ENCODE measurements around the gene SFXN5. TPM values are rescaled to one million over a fixed set of nuclear protein-coding genes. Genes with fewer than 3 reads are reported as not detected.

The SFXN5 gene
- total RNA-seq, 4 donors from 2014 or later: 5.7 to 11.8 (median 6.7) TPM

- Histone ChIP-seq H3K9me3 (no peaks in the 10 kb centered on the region), H3K27me3 (no peaks in the 10 kb centered on the region), H3K36me3 (peaks cover 0 to 53% of the 10 kb centered on the region in 2 donors), H3K4me3 (no peak overlapping the region), H3K27ac (no peak overlapping the region), H3K4me1 (no peaks in the 10 kb centered on the region)
- 81 to 82% methylated on average over 4 to 6 of the region's 10 CpGs for WGBS, 2 donors (ENCODE audit: low coverage in 1 of 2)
- no peak for ATAC-seq
- no peak for TF ChIP-seq EP300 (IDR thresholded peaks at IDR 0.05)
- no peak for TF ChIP-seq POLR2AphosphoS5 (IDR thresholded peaks at IDR 0.05)
- TF ChIP-seq POLR2A (IDR thresholded peaks at IDR 0.05): no peak
- TF ChIP-seq, protein P1, sequence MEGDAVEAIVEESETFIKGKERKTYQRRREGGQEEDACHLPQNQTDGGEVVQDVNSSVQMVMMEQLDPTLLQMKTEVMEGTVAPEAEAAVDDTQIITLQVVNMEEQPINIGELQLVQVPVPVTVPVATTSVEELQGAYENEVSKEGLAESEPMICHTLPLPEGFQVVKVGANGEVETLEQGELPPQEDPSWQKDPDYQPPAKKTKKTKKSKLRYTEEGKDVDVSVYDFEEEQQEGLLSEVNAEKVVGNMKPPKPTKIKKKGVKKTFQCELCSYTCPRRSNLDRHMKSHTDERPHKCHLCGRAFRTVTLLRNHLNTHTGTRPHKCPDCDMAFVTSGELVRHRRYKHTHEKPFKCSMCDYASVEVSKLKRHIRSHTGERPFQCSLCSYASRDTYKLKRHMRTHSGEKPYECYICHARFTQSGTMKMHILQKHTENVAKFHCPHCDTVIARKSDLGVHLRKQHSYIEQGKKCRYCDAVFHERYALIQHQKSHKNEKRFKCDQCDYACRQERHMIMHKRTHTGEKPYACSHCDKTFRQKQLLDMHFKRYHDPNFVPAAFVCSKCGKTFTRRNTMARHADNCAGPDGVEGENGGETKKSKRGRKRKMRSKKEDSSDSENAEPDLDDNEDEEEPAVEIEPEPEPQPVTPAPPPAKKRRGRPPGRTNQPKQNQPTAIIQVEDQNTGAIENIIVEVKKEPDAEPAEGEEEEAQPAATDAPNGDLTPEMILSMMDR (IDR thresholded peaks at IDR 0.05): no peak
Measured at GRCh38 chr2:72963423-72964145, 107.9 kb downstream of the SFXN5 start.

DNA sequence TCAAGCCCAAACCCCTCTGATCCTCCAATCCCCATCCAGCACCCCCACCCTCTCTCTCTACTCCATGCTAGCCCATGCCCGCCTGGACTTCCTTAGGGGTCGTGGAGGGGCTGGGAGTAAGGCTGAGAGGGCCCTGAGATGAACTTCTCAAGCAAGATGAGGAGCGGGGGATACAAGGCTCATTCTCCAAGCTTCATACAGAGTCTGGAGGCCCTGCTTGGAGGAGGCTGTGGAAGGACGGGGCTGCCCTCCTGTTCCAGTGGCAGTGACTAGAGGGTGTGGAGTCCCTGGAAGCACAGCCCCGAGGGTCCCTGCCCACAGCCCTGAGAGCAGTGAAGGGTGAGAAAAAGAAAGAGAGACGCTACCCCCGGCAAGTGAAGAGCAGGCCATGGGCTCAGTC lies 108.6 kb downstream of the SFXN5 start:
- Histone ChIP-seq H3K27me3 (no peaks in the 10 kb centered on the region), H3K36me3 (peaks cover 0 to 56% of the 10 kb centered on the region in 2 donors), H3K9me3 (no peaks in the 10 kb centered on the region), H3K4me1 (no peaks in the 10 kb centered on the region), H3K27ac (no peak overlapping the region), H3K4me3 (no peak overlapping the region)
- no peak for ATAC-seq
- WGBS, 2 donors (ENCODE audit: low coverage in 1 of 2): 75% methylated on average over 2 of the region's 7 CpGs; no CpG with 5 or more reads in 1 of the 2 donors
- TF ChIP-seq POLR2AphosphoS5 (IDR thresholded peaks at IDR 0.05) (no peak), EP300 (IDR thresholded peaks at IDR 0.05) (no peak), POLR2A (IDR thresholded peaks at IDR 0.05) (no peak)
- TF ChIP-seq, protein P1 (IDR thresholded peaks at IDR 0.05): no peak

DNA sequence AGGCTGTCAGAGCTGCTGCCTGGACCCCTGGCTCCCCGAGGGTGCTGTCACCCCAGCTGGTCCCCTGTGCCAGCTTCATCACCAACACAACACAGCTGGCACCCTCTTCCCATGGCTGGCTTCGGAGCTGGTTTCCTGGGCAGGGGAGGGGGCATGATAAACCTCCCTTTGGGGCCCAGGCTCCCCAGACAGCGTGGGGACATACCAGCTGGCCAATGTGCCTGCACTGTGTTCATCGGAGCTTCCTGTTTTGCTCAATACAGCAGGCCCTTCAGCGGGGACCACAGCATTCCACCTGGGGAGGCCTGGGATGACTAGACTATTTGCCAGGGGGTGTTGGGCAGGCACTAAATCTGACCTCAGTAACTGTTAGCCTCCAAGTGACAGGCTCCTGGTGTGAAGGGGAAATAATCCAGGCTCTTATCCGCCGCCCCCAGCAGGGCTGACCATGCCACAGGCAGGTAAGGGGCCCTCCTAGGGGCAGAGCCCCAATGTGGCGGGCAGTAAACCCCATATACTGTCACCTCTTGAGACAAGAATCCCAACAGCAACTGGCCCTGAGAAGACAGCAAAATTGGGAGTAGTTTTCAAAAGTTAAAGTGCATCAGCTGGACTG lies 109.6 kb downstream of the SFXN5 start:
- peaks cover 0 to 55% of the 10 kb centered on the region in 2 donors for H3K36me3 ChIP-seq
- TF ChIP-seq POLR2AphosphoS5 (IDR thresholded peaks at IDR 0.05) (no peak), EP300 (IDR thresholded peaks at IDR 0.05) (no peak), POLR2A (IDR thresholded peaks at IDR 0.05) (no peak)
- no peak for ATAC-seq

GRCh38 chr2:72961036-72961720 lies 110.3 kb downstream of the SFXN5 start:
- no peak for TF ChIP-seq EP300 (IDR thresholded peaks at IDR 0.05)
- TF ChIP-seq, protein P1 (IDR thresholded peaks at IDR 0.05): no peak
- TF ChIP-seq POLR2AphosphoS5 (IDR thresholded peaks at IDR 0.05): no peak
- TF ChIP-seq POLR2A (IDR thresholded peaks at IDR 0.05): no peak
- ATAC-seq: no peak
- no peaks in the 10 kb centered on the region for H3K27me3 ChIP-seq
- H3K4me3 ChIP-seq: no peak overlapping the region
- peaks cover 0 to 56% of the 10 kb centered on the region in 2 donors for H3K36me3 ChIP-seq
- H3K4me1 ChIP-seq: no peaks in the 10 kb centered on the region
- H3K27ac ChIP-seq: no peak overlapping the region
- H3K9me3 ChIP-seq: no peaks in the 10 kb centered on the region
- WGBS, 2 donors (ENCODE audit: low coverage in 1 of 2): 100% methylated on average over 1 of the region's 27 CpGs; no CpG with 5 or more reads in 1 of the 2 donors

More for the DNA sequence above, 109.6 kb downstream of the SFXN5 start:
- no CpG with 5 or more reads among the region's 8 CpGs for WGBS, 2 donors (ENCODE audit: low coverage in 1 of 2)
- Histone ChIP-seq H3K27ac (no peak overlapping the region), H3K4me3 (no peak overlapping the region), H3K4me1 (no peaks in the 10 kb centered on the region), H3K27me3 (no peaks in the 10 kb centered on the region), H3K9me3 (no peaks in the 10 kb centered on the region)
